DMS 273 (cell line): Measurements from ENCODE around the gene TUBD1.
A peak's percentile ranks its signal among the peaks of the same experiment; 100 is the strongest.
"Not testable (repeated sequence)": the region's sequence is repeated elsewhere in the genome, so short reads cannot be mapped to it uniquely, and the experiment has no call there.

Experiments used
- DNase-seq: peaks from one replicate; lab custom pipeline; 2025; ENCODE audit not compliant: unreplicated experiment; lab: John Stamatoyannopoulos, UW

TUBD1 gene

GRCh38 chr17:59892924-59893675 lies at the start of gene TUBD1, which contains the start of gene RPS6KB1:
TSS of gene TUBD1 (minus strand) at chr17:59892943. CDS start at chr17:59891002, 1,941 bp downstream.
TSS of gene RPS6KB1 (plus strand) at chr17:59893121. CDS start at chr17:59893185, 64 bp downstream.
- DNase-seq = peak; percentile 99

- no peak for DNase-seq
These were observed 48.4 kb upstream of the TUBD1 start for GRCh38 chr17:59941131-59941530.

- DNase-seq = not testable (repeated sequence)
These were observed 48.0 kb upstream of the TUBD1 start for GRCh38 chr17:59940697-59941096.

- not testable (repeated sequence) for DNase-seq
These were observed 40.6 kb upstream of the TUBD1 start for GRCh38 chr17:59933317-59933716.

GRCh38 chr17:59930768-59931167 lies 38.0 kb upstream of the TUBD1 start:
- not testable (repeated sequence) for DNase-seq

GRCh38 chr17:59930121-59930520 lies 37.4 kb upstream of the TUBD1 start:
- not testable (repeated sequence) for DNase-seq

GRCh38 chr17:59920637-59921036 lies 27.9 kb upstream of the TUBD1 start:
- not testable (repeated sequence) for DNase-seq

GRCh38 chr17:59916446-59916845 lies 23.7 kb upstream of the TUBD1 start:
- no peak for DNase-seq

- DNase-seq = peak; percentile 66
These were observed 21.6 kb upstream of the TUBD1 start for GRCh38 chr17:59914274-59914854.

- no peak for DNase-seq
These were observed 14.7 kb upstream of the TUBD1 start for GRCh38 chr17:59907467-59907866.

- no peak for DNase-seq
These were observed 10.7 kb upstream of the TUBD1 start for GRCh38 chr17:59903455-59903854.

- no peak for DNase-seq
These were observed 8.9 kb upstream of the TUBD1 start for GRCh38 chr17:59901604-59902003.

- peak; percentile 45 for DNase-seq
These were observed 6.4 kb upstream of the TUBD1 start for GRCh38 chr17:59899099-59899498.

GRCh38 chr17:59897090-59897489 lies 4.3 kb upstream of the TUBD1 start:
- no peak for DNase-seq

GRCh38 chr17:59893676-59894100 lies 945 bp upstream of the TUBD1 start:
- DNase-seq = peak; percentile 73

GRCh38 chr17:59892251-59892923 lies 356 bp downstream of the TUBD1 start:
- no peak for DNase-seq

GRCh38 chr17:59890720-59891119 lies 2.0 kb downstream of the TUBD1 start:
- no peak for DNase-seq

GRCh38 chr17:59888145-59888750 lies 4.5 kb downstream of the TUBD1 start:
- no peak for DNase-seq

- no peak for DNase-seq
These were observed 7.9 kb downstream of the TUBD1 start for GRCh38 chr17:59884861-59885260.

- no peak for DNase-seq
These were observed 14.1 kb downstream of the TUBD1 start for GRCh38 chr17:59878624-59879023.

GRCh38 chr17:59877965-59878364 lies 14.8 kb downstream of the TUBD1 start:
- DNase-seq = no peak
